PC-3 (cell line): ENCODE results near the gene API5. TPM values are rescaled to one million over a fixed set of nuclear protein-coding genes. Genes with fewer than 3 reads are reported as not detected.

ENCODE experiments used
- ATAC-seq: fragments of 200-7000 bp; cut with Tn5 transposase; 2 replicates; pipeline ENCODE4 v1.9.1; 2020; ENCODE audit warnings: mild to moderate bottlenecking, moderate library complexity
- BruUV-seq: library from RNA; stranded (reverse); fragments of 400-500 nt; replicated peaks from 2 replicates; lab custom pipeline; 2021; lab: Mats Ljungman, UMichigan
- CTCF ChIA-PET: fragments of 300-600 bp; sonication (Branson Sonifier 250); formaldehyde crosslinking; loops from one replicate; lab custom pipeline; 2022; ENCODE audit warnings: antibody characterized with exemption; lab: Charles Lee
- POLR2A ChIA-PET: fragments of 300-600 bp; sonication (Branson Sonifier 250); formaldehyde crosslinking; loops from one replicate; lab custom pipeline; 2022; ENCODE audit warnings: antibody characterized with exemption; ENCODE audit not compliant: unreplicated experiment; lab: Charles Lee
- DNase-seq: peaks from one replicate; pipeline ENCODE4 v3.0.0-alpha.2; 2015
- H2AFZ ChIP-seq: fragments of 300-600 bp; sonication (generic); 2 replicates; pipeline ENCODE4 v1.6.0; 2016; ENCODE audit warnings: antibody characterized with exemption, low read length
- H3F3A ChIP-seq: fragments of 300-600 bp; sonication (generic); one replicate; pipeline ENCODE4 v1.6.0; 2017; ENCODE audit warnings: antibody characterized with exemption, low read length, control low read depth, mild to moderate bottlenecking; ENCODE audit not compliant: unreplicated experiment
- H3K27ac ChIP-seq: fragments of 300-600 bp; sonication (generic); 2 replicates; pipeline ENCODE4 v1.5.1; 2016; ENCODE audit warnings: mild to moderate bottlenecking, low read length
- H3K27me3 ChIP-seq: fragments of 300-600 bp; sonication (generic); 2 replicates; pipeline ENCODE4 v1.6.1; 2016; ENCODE audit warnings: low read length, mixed read lengths
- H3K36me3 ChIP-seq: fragments of 300-600 bp; sonication (generic); 2 replicates; pipeline ENCODE4 v1.6.1; 2016; ENCODE audit warnings: low read depth, mixed run types, low read length, mixed read lengths
- H3K4me1 ChIP-seq: fragments of 300-600 bp; sonication (generic); 2 replicates; pipeline ENCODE4 v1.5.1; 2016; ENCODE audit warnings: low read length; ENCODE audit not compliant: insufficient read depth
- H3K4me2 ChIP-seq: fragments of 300-600 bp; sonication (generic); 2 replicates; pipeline ENCODE4 v1.6.0; 2016; ENCODE audit warnings: low read length
- H3K4me3 ChIP-seq: fragments of 300-600 bp; sonication (generic); 2 replicates; pipeline ENCODE4 v1.5.1; 2016; ENCODE audit warnings: mild to moderate bottlenecking, low read length, mixed read lengths
- H3K79me2 ChIP-seq: fragments of 300-600 bp; sonication (generic); 2 replicates; pipeline ENCODE4 v1.6.1; 2017; ENCODE audit warnings: low read length, mixed read lengths
- H3K9ac ChIP-seq: fragments of 300-600 bp; sonication (generic); 2 replicates; pipeline ENCODE4 v1.6.0; 2016; ENCODE audit warnings: mild to moderate bottlenecking, low read length
- H3K9me2 ChIP-seq: fragments of 300-600 bp; sonication (generic); replicated peaks from 2 replicates; pipeline ENCODE4 v1.6.1; 2016; ENCODE audit warnings: mixed run types, low read length, mixed read lengths
- H3K9me3 ChIP-seq: fragments of 300-600 bp; sonication (generic); 2 replicates; pipeline ENCODE4 v1.6.1; 2016; ENCODE audit warnings: low read length, mixed read lengths
- H4K20me1 ChIP-seq: fragments of 300-600 bp; sonication (generic); 2 replicates; pipeline ENCODE4 v1.6.1; 2016; ENCODE audit warnings: low read length, mixed read lengths
- CTCF ChIP-seq: fragments of 300-600 bp; sonication (generic); conservative IDR thresholded peaks from 2 replicates; pipeline ENCODE4 v1.5.1; 2017; ENCODE audit warnings: antibody characterized with exemption, low read depth, mild to moderate bottlenecking, low read length
- EZH2 ChIP-seq: fragments of 300-600 bp; sonication (generic); IDR thresholded peaks from one replicate; pipeline ENCODE4 v1.6.1; 2017; ENCODE audit warnings: antibody characterized with exemption, mild to moderate bottlenecking, low read length; ENCODE audit not compliant: unreplicated experiment
- EZH2phosphoT487 ChIP-seq: fragments of 300-600 bp; sonication (generic); IDR thresholded peaks from 2 replicates; pipeline ENCODE4 v1.6.1; 2018; ENCODE audit warnings: mild to moderate bottlenecking, antibody characterized with exemption, low read length, borderline replicate concordance
- intact Hi-C: fragments of 100-400 bp; cut with micrococcal nuclease; formaldehyde crosslinking; loops from 2 replicates; pipeline ENCODE4 v1.9.0; 2023
- total RNA-seq: library from RNA; depleted of rRNA; stranded (reverse); fragments of >200 nt; gene quantifications from 2 replicates; pipeline ENCODE4 v1.2.3, GENCODE V29; 2014

API5 gene
- total RNA-seq, 1 experiment from 2014 or later, result 79.5 TPM

- no TSS peak for BruUV-seq
- H4K20me1 ChIP-seq, result no peaks in the 10 kb centered on the region
- no peak overlapping the region for H3K4me3 ChIP-seq
- H3K9ac ChIP-seq, result no peak overlapping the region
- intact Hi-C loops, result no loop called here
- DNase-seq (no peak), ATAC-seq (no peak)
- TF ChIP-seq EZH2phosphoT487, result no peak
- no peak for TF ChIP-seq CTCF
- TF ChIP-seq EZH2, result no peak
- no peak overlapping the region for H2AFZ ChIP-seq
- H3K9me3 ChIP-seq, result no peaks in the 10 kb centered on the region
- peaks cover 12% of the 10 kb centered on the region; the same call in 1 of the 2 replicates for H3K4me1 ChIP-seq
- CTCF ChIA-PET, result no interaction called here
- H3K27ac ChIP-seq, result no peak overlapping the region
- H3K79me2 ChIP-seq, result peaks cover 6% of the 10 kb centered on the region
- H3F3A ChIP-seq, result no peaks in the 10 kb centered on the region
- POLR2A ChIA-PET, result no interaction called here
- H3K9me2 ChIP-seq, result no peaks in the 10 kb centered on the region
- no peaks in the 10 kb centered on the region for H3K27me3 ChIP-seq
- no peaks in the 10 kb centered on the region for H3K36me3 ChIP-seq
- H3K4me2 ChIP-seq, result no peak overlapping the region
Observed at GRCh38 chr11:43354311-43354710, 42.5 kb downstream of the API5 start.

- Histone ChIP-seq H3K9me2 (no peaks in the 10 kb centered on the region), H3K4me1 (peaks cover 27% of the 10 kb centered on the region)
- CTCF ChIA-PET, result no interaction called here
Observed at GRCh38 chr11:43356336-43356735, 44.5 kb downstream of the API5 start.

More at GRCh38 chr11:43356336-43356735, 44.5 kb downstream of the API5 start:
- intact Hi-C loops, result loop anchor here (5.0 kb wide), 1 partner anchor 44 kb away; the partner anchor contains the start of gene API5
- H3K36me3 ChIP-seq, result no peaks in the 10 kb centered on the region
- H3K27ac ChIP-seq, result no peak overlapping the region
- H3K27me3 ChIP-seq, result no peaks in the 10 kb centered on the region
- ATAC-seq (no peak), DNase-seq (no peak)
- H2AFZ ChIP-seq, result no peak overlapping the region
- H3K4me3 ChIP-seq, result no peak overlapping the region
- no peak overlapping the region for H3K9ac ChIP-seq
- peaks cover 26% of the 10 kb centered on the region for H3K79me2 ChIP-seq
- no TSS peak for BruUV-seq
- POLR2A ChIA-PET, result no interaction called here
- no peaks in the 10 kb centered on the region for H3K9me3 ChIP-seq
- H4K20me1 ChIP-seq, result peaks cover 13% of the 10 kb centered on the region; the same call in 1 of the 2 replicates
- no peak overlapping the region for H3K4me2 ChIP-seq
- no peaks in the 10 kb centered on the region for H3F3A ChIP-seq
- TF ChIP-seq EZH2 (no peak), CTCF (no peak), EZH2phosphoT487 (no peak)
